ENCODE measurements around the gene GM2A. TPM values are rescaled to one million over a fixed set of nuclear protein-coding genes. Genes with fewer than 3 reads are reported as not detected.
A peak's percentile ranks its signal among the peaks of the same experiment; 100 is the strongest.

The GM2A gene
- polyA plus RNA-seq, 3 donors: 22.2 to 57.9 (median 28.0) TPM

DNA sequence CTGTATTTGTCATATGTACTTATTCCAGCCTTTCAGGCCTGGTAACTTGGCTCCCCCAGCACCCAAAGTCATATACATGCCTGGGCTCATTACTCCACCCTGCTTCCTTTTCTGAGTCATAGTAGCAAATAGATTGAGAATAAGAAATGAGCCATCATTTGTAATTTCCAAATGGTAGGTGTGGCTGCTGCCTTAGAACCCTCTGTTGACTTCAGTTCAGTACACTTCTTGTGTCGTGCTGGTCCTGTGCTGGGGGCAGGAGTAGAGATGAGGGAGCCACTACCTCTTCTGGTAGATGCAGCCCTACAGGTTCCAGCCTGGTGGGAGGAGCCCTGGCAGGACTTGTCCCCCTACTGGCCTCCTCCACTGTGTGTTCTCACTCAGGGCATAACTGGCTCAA, 11.1 kb downstream of the GM2A start:
- Histone ChIP-seq H3K4me1 (ENCODE audit: control insufficient read depth in 1 of 2, insufficient read depth in 2 of 2, low read length in 2 of 2) (peaks cover 22 to 23% of the 10 kb centered on the region in 2 donors), H3K4me2 (replicated peaks; ENCODE audit: extremely low read depth, low read length, poor library complexity, severe bottlenecking) (peak overlapping the region; percentile 5), H2AFZ (ENCODE audit: insufficient read depth, low read depth, low read length, poor library complexity, severe bottlenecking) (no peak overlapping the region), H3K9ac (ENCODE audit: insufficient read depth, low read length, poor library complexity, severe bottlenecking) (no peak overlapping the region), H4K20me1 (ENCODE audit: insufficient read depth, low read length) (peaks cover 52% of the 10 kb centered on the region), H3K4me3 (replicated peaks in 1 of 3; ENCODE audit: low read depth in 2 of 3, low read length in 3 of 3) (no peak overlapping the region), H3K27ac (ENCODE audit: low read depth in 1 of 2, low read length in 2 of 2) (peak overlapping the region in 1 of 2 donors; percentile 74), H3K27me3 (ENCODE audit: control insufficient read depth in 2 of 2, insufficient read depth in 2 of 2, low read length in 2 of 2) (no peaks in the 10 kb centered on the region), H3K9me3 (replicated peaks in 1 of 2; ENCODE audit: control insufficient read depth in 1 of 2, insufficient read depth in 1 of 2, low read length in 2 of 2) (no peaks in the 10 kb centered on the region), H3K36me3 (replicated peaks in 1 of 2; ENCODE audit: control insufficient read depth in 1 of 2, insufficient read depth in 2 of 2, low read length in 2 of 2) (peaks cover 58 to 85% of the 10 kb centered on the region in 2 donors), H3K79me2 (ENCODE audit: insufficient read depth, low read length) (peaks cover 38% of the 10 kb centered on the region)
- Mint-ChIP-seq H3K9me3 (no peaks in the 10 kb centered on the region), H3K36me3 (peaks cover 36 to 44% of the 10 kb centered on the region in 2 donors), H3K27me3 (ENCODE audit: low read depth in 3 of 3) (peaks cover under 1 to 3% (median 1%) of the 10 kb centered on the region in 3 donors), H3K4me3 (no peak overlapping the region), H3K27ac (peak overlapping the region; percentile 74 to 95 (median 90)), H3K4me1 (peaks cover 24% of the 10 kb centered on the region)
- intact Hi-C loops (cut with micrococcal nuclease): no loop called here
- TF ChIP-seq CTCF (IDR thresholded peaks at IDR 0.05): no peak
- WGBS (ENCODE audit: insufficient coverage): 40% methylated on average over 1 of the region's 1 CpG
- peak; percentile 55 to 83 (median 65) for DNase-seq

- 98% methylated on average over 4 of the region's 11 CpGs for WGBS (ENCODE audit: insufficient coverage)
- peaks cover 50 to 70% of the 10 kb centered on the region in 2 donors for H3K36me3 ChIP-seq (replicated peaks in 1 of 2; ENCODE audit: control insufficient read depth in 1 of 2, insufficient read depth in 2 of 2, low read length in 2 of 2)
- no peak overlapping the region for H3K9ac ChIP-seq (ENCODE audit: insufficient read depth, low read length, poor library complexity, severe bottlenecking)
- Mint-ChIP-seq H3K27ac (peak overlapping the region in 2 of 7 donors; percentile 41 to 54), H3K4me1 (peaks cover 18% of the 10 kb centered on the region), H3K4me3 (no peak overlapping the region), H3K27me3 (ENCODE audit: low read depth in 3 of 3) (peaks cover 0 to 3% (median 0%) of the 10 kb centered on the region in 3 donors), H3K9me3 (no peaks in the 10 kb centered on the region), H3K36me3 (peaks cover 12 to 22% of the 10 kb centered on the region in 2 donors)
- peaks cover 29 to 33% of the 10 kb centered on the region in 2 donors for H3K4me1 ChIP-seq (ENCODE audit: control insufficient read depth in 1 of 2, insufficient read depth in 2 of 2, low read length in 2 of 2)
- peaks cover 37% of the 10 kb centered on the region for H4K20me1 ChIP-seq (ENCODE audit: insufficient read depth, low read length)
- H3K9me3 ChIP-seq (replicated peaks in 1 of 2; ENCODE audit: control insufficient read depth in 1 of 2, insufficient read depth in 1 of 2, low read length in 2 of 2): no peaks in the 10 kb centered on the region
- H3K27me3 ChIP-seq (ENCODE audit: control insufficient read depth in 2 of 2, insufficient read depth in 2 of 2, low read length in 2 of 2): no peaks in the 10 kb centered on the region
- no peak overlapping the region for H2AFZ ChIP-seq (ENCODE audit: insufficient read depth, low read depth, low read length, poor library complexity, severe bottlenecking)
- H3K79me2 ChIP-seq (ENCODE audit: insufficient read depth, low read length): peaks cover 13% of the 10 kb centered on the region
- intact Hi-C loops (cut with micrococcal nuclease): no loop called here
- no peak for TF ChIP-seq CTCF (IDR thresholded peaks at IDR 0.05)
- no peak overlapping the region for H3K27ac ChIP-seq (ENCODE audit: low read depth in 1 of 2, low read length in 2 of 2)
- no peak for DNase-seq
- H3K4me2 ChIP-seq (replicated peaks; ENCODE audit: extremely low read depth, low read length, poor library complexity, severe bottlenecking): no peak overlapping the region
- H3K4me3 ChIP-seq (replicated peaks in 1 of 3; ENCODE audit: low read depth in 2 of 3, low read length in 3 of 3): no peak overlapping the region
Observed at GRCh38 chr5:151267491-151268260, 14.7 kb downstream of the GM2A start.
